HepG2 (cell line): ENCODE data around the gene ACVRL1. TPM values are rescaled to one million over a fixed set of nuclear protein-coding genes. Genes with fewer than 3 reads are reported as not detected.

Source experiments
- ATAC-seq: fragments of 200-7000 bp; cut with Tn5 transposase; 3 replicates; pipeline ENCODE4 v1.9.1; 2020; ENCODE audit warnings: mild to moderate bottlenecking, moderate library complexity
- BruUV-seq: library from RNA; stranded (reverse); fragments of 400-500 nt; replicated peaks from 2 replicates; lab custom pipeline; 2021; lab: Mats Ljungman, UMichigan
- CTCF ChIA-PET: fragments of 300-600 bp; formaldehyde crosslinking; extraction: SDS; loops from one replicate; lab custom pipeline; 2021; ENCODE audit warnings: low total read pairs, inconsistent platforms, low intra/inter-chr PET ratio; lab: Yijun Ruan, JAX
- POLR2A ChIA-PET: fragments of 350-600 bp; sonication (Branson Sonifier 250); formaldehyde crosslinking; loops from one replicate; lab custom pipeline; 2020; ENCODE audit warnings: antibody characterized with exemption, inconsistent platforms; lab: Yijun Ruan, JAX
- DNase-seq: peaks from one replicate; pipeline ENCODE4 v3.0.0-alpha.2; 2015; ENCODE audit warnings: low spot score
- FAIRE-seq: peaks from 3 replicates; lab custom pipeline; 2011; peaks lifted over from hg19 to GRCh38; lab: Jason Lieb, UNC
- H2AFZ ChIP-seq: one replicate; pipeline ENCODE4 v1.6.1; 2011; ENCODE audit warnings: low read length, inconsistent platforms
- H3K27ac ChIP-seq: fragments of 300-600 bp; 3 replicates; pipeline ENCODE4 v1.8.0; 2011; ENCODE audit warnings: mixed run types, mild to moderate bottlenecking, mixed read lengths, low read length, inconsistent platforms; ENCODE audit not compliant: insufficient read depth; ENCODE audit errors: extremely low read length
- H3K27me3 ChIP-seq, 2 experiments: fragments of 200-600 bp in 1 of 2; 2 replicates in 1 of 2; 3 replicates in 1 of 2; pipeline versions ENCODE4 v1.6.0 to v1.8.0; 2011; ENCODE audit warnings: low read length in 2 of 2, mild to moderate bottlenecking in 2 of 2, moderate library complexity in 2 of 2, inconsistent platforms in 1 of 2; ENCODE audit not compliant: insufficient read depth in 2 of 2, control insufficient read depth in 1 of 2
- H3K36me3 ChIP-seq, 2 experiments: fragments of 200-600 bp in 1 of 2; replicated peaks in 1 of 2; 2 replicates in 1 of 2; 3 replicates in 1 of 2; pipeline versions ENCODE4 v1.5.1 to v1.8.0; 2011; ENCODE audit warnings: low read length in 2 of 2, inconsistent platforms in 1 of 2; ENCODE audit not compliant: insufficient read depth in 2 of 2, control insufficient read depth in 1 of 2
- H3K4me1 ChIP-seq: 2 replicates; pipeline ENCODE4 v1.5.1; 2012; ENCODE audit warnings: low read length, inconsistent platforms; ENCODE audit not compliant: insufficient read depth
- H3K4me2 ChIP-seq: 2 replicates; pipeline ENCODE4 v1.6.0; 2011; ENCODE audit warnings: low read depth, low read length, inconsistent platforms
- H3K4me3 ChIP-seq, 3 experiments: fragments of 200-600 bp in 1 of 3; sonication (generic), shearing (Covaris generic) in 1 of 3; replicated peaks in 1 of 3; 2 replicates each; pipeline ENCODE4 v1.5.1; 2011 to 2016; ENCODE audit warnings: low read length in 3 of 3, inconsistent platforms in 2 of 3, low read depth in 2 of 3, mild to moderate bottlenecking in 2 of 3, control low read depth in 1 of 3, mixed read lengths in 1 of 3; ENCODE audit not compliant: insufficient read depth in 1 of 3
- H3K79me2 ChIP-seq: one replicate; pipeline ENCODE4 v1.6.1; 2011; ENCODE audit warnings: low read length, inconsistent platforms; ENCODE audit not compliant: insufficient read depth
- H3K9ac ChIP-seq: 2 replicates; pipeline ENCODE4 v1.6.0; 2011; ENCODE audit warnings: mild to moderate bottlenecking, low read depth, low read length, inconsistent platforms; ENCODE audit not compliant: insufficient read depth
- H3K9me3 ChIP-seq: 2 replicates; pipeline ENCODE4 v1.5.1; 2012; ENCODE audit warnings: mild to moderate bottlenecking, low read length
- H4K20me1 ChIP-seq: 2 replicates; pipeline ENCODE4 v1.6.0; 2011; ENCODE audit warnings: inconsistent platforms, mild to moderate bottlenecking, low read length, moderate library complexity; ENCODE audit not compliant: insufficient read depth
- BRCA1 ChIP-seq: sonication (generic); formaldehyde crosslinking; IDR thresholded peaks from 2 replicates; pipeline ENCODE4 v1.4.0; 2020; ENCODE audit warnings: missing genetic modification reagents
- GABPA ChIP-seq, 2 experiments: IDR thresholded peaks; 2 replicates each; pipeline ENCODE4 v1.6.1; 2011 to 2016; ENCODE audit warnings: low read depth in 2 of 2, low read length in 1 of 2, missing biosample characterization in 1 of 2, missing genetic modification characterization in 1 of 2
- HDAC1 ChIP-seq: sonication (generic); formaldehyde crosslinking; IDR thresholded peaks from 2 replicates; pipeline ENCODE4 v1.5.1; 2020; ENCODE audit warnings: mild to moderate bottlenecking, missing genetic modification reagents
- MAFK ChIP-seq, 2 experiments: IDR thresholded peaks in 1 of 2; conservative IDR thresholded peaks in 1 of 2; 2 replicates each; pipeline ENCODE4 v1.6.1; 2011; ENCODE audit warnings: improper control_type of control experiment in 2 of 2, low read length in 2 of 2
- PRMT3 ChIP-seq: sonication (generic); formaldehyde crosslinking; IDR thresholded peaks from 2 replicates; pipeline ENCODE4 v1.8.1; 2022; ENCODE audit warnings: low read depth, mild to moderate bottlenecking, moderate library complexity, missing genetic modification reagents, borderline replicate concordance
- ZFP90 ChIP-seq: sonication (generic); formaldehyde crosslinking; IDR thresholded peaks from 2 replicates; pipeline ENCODE4 v1.8.0; 2022; ENCODE audit warnings: missing genetic modification reagents, mild to moderate bottlenecking, inconsistent platforms, borderline replicate concordance
- ZNF446 ChIP-seq: sonication (generic); formaldehyde crosslinking; IDR thresholded peaks from 2 replicates; pipeline ENCODE4 v1.5.0; 2020; ENCODE audit warnings: mild to moderate bottlenecking, missing genetic modification reagents
- WGBS: methylation state at CpG from one replicate; pipeline ENCODE4 v1.1.6; 2017; ENCODE audit warnings: low lambda C conversion rate; 5-methylcytosine and 5-hydroxymethylcytosine counted together
- in situ Hi-C: cut with HindIII; loops from 2 replicates; pipeline ENCODE4 v1.10.0; 2017; ENCODE audit warnings: low pct_unique_long_range_greater_than_20kb; ENCODE audit not compliant: extremely low pct_ligation_motif_present
- intact Hi-C: fragments of 100-400 bp; cut with micrococcal nuclease; formaldehyde crosslinking; loops from one replicate; pipeline ENCODE4 v1.10.0; 2022; ENCODE audit not compliant: unreplicated experiment
- polyA plus RNA-seq, 8 experiments: library from polyadenylated mRNA; depleted of rRNA in 3 of 8; stranded (reverse) in 7 of 8; unstranded in 1 of 8; fragments of >200 nt; fragmentation: Illumina TruSeq in 4 of 8; extraction: Trizol in 4 of 8; gene quantifications; 2 replicates each; pipeline versions ENCODE4 v1.2.1 to v1.2.3, GENCODE V29; 2011 to 2016; ENCODE audit warnings: low read depth in 4 of 8, missing spikeins in 1 of 8, mixed read lengths in 1 of 8; ENCODE audit not compliant: insufficient read depth in 1 of 8
- total RNA-seq, 5 experiments: library from RNA; depleted of rRNA; stranded (reverse); fragments of >200 nt; fragmentation: Illumina TruSeq; extraction: Trizol; gene quantifications; 2 replicates each; pipeline ENCODE4 v1.2.3, GENCODE V29; 2016; ENCODE audit warnings: low read depth in 1 of 5
- TF ChIP-seq, protein P1 (sequence below): sonication (generic); formaldehyde crosslinking; IDR thresholded peaks from 2 replicates; pipeline ENCODE4 v1.4.0; 2020; ENCODE audit warnings: missing genetic modification reagents, borderline replicate concordance
- TF ChIP-seq, protein P2 (sequence below): sonication (generic); formaldehyde crosslinking; IDR thresholded peaks from 2 replicates; pipeline ENCODE4 v1.5.0; 2020; ENCODE audit warnings: missing genetic modification reagents, mild to moderate bottlenecking, borderline replicate concordance

ACVRL1 gene
- total and polyA plus RNA-seq, 2 of the 13 experiments (the other 11 are each of a cell fraction or from before 2014, with no cell fraction given): not detected

DNA sequence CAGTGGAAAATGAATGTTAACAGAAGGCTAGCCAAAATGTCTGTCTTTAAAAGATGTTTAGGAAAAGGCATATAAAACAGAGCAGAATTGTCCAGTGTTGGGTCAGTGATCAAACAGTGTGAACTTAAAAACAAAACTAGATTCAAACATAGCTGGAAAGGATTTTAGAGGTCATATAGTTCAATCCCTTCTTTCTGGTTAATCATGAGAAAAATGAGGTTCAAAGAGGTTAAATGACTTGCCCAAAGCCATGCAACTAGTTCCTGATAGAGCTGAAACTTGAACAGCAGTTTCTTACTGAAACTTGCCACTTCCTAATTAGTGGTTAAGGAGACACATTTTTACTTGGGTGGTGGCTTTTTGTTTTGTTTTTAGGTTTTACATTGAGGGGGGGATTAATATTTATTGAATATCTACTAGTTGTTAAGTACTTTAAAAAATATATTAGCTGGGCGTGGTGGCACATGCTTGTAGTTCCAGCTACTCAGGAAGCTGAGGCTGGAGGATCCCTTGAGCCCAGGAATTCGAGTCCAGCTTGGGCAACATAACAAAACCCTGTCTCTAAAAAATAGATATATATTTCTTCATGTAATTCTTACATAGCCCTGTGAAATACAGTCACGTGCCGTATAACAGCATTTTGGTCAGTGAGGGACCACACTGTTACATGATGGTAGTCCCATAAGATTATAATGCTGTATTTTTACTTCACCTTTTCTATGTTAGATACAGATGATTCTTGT lies 64.5 kb downstream of the ACVRL1 start:
- intact Hi-C loops: no loop called here
- Histone ChIP-seq H4K20me1 (no peaks in the 10 kb centered on the region), H3K27me3 (no peaks in the 10 kb centered on the region), H3K36me3 (peaks cover 4 to 7% of the 10 kb centered on the region in 2 experiments; a peak in 3 of 5 replicates), H3K9ac (peak overlapping the region; percentile 28; the same call in 1 of the 2 replicates), H3K4me2 (peak overlapping the region; percentile 70), H3K4me3 (peak overlapping the region in 1 of 3 experiments; percentile 31; a peak in 1 of 6 replicates), H3K9me3 (no peaks in the 10 kb centered on the region), H3K79me2 (peaks cover 63% of the 10 kb centered on the region), H3K4me1 (peaks cover 62% of the 10 kb centered on the region), H3K27ac (peak overlapping the region; percentile 63), H2AFZ (no peak overlapping the region)
- TF ChIP-seq HDAC1 (CRISPR knock-in tag) (0 out of 2 replicates have a peak, but pooled peaks have one; percentile 17), MAFK (conservative IDR thresholded peaks at IDR 0.05 in 1 of 2, IDR thresholded peaks at IDR 0.05 in 1 of 2; ENCODE audit: low read length in 2 of 2) (no peak), PRMT3 (CRISPR knock-in tag) (no peak), ZFP90 (CRISPR knock-in tag) (no peak), GABPA (IDR thresholded peaks at IDR 0.05; ENCODE audit: low read depth, low read length) (no peak), GABPA (CRISPR knock-in tag; IDR thresholded peaks at IDR 0.05; ENCODE audit: low read depth) (no peak), BRCA1 (no peak), ZNF446 (no peak)
- TF ChIP-seq, protein P1, sequence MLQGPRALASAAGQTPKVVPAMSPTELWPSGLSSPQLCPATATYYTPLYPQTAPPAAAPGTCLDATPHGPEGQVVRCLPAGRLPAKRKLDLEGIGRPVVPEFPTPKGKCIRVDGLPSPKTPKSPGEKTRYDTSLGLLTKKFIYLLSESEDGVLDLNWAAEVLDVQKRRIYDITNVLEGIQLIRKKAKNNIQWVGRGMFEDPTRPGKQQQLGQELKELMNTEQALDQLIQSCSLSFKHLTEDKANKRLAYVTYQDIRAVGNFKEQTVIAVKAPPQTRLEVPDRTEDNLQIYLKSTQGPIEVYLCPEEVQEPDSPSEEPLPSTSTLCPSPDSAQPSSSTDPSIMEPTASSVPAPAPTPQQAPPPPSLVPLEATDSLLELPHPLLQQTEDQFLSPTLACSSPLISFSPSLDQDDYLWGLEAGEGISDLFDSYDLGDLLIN: no peak
- TF ChIP-seq, protein P2, sequence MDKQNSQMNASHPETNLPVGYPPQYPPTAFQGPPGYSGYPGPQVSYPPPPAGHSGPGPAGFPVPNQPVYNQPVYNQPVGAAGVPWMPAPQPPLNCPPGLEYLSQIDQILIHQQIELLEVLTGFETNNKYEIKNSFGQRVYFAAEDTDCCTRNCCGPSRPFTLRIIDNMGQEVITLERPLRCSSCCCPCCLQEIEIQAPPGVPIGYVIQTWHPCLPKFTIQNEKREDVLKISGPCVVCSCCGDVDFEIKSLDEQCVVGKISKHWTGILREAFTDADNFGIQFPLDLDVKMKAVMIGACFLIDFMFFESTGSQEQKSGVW (CRISPR knock-in tag): no peak
- BruUV-seq: no TSS peak
- in situ Hi-C loops: no loop called here
- ChIA-PET CTCF (interaction anchor here (0.7 kb wide), 1 partner anchor 8 kb away, joined by 3 read pairs; no protein-coding TSS in a partner anchor), POLR2A (no interaction called here)
- DNase-seq: no peak
- WGBS: 64% methylated on average over 4 of the region's 4 CpGs
- no peak for ATAC-seq
- FAIRE-seq: no peak
